Measurements from ENCODE around the gene SCARF1.

Gene SCARF1

DNA sequence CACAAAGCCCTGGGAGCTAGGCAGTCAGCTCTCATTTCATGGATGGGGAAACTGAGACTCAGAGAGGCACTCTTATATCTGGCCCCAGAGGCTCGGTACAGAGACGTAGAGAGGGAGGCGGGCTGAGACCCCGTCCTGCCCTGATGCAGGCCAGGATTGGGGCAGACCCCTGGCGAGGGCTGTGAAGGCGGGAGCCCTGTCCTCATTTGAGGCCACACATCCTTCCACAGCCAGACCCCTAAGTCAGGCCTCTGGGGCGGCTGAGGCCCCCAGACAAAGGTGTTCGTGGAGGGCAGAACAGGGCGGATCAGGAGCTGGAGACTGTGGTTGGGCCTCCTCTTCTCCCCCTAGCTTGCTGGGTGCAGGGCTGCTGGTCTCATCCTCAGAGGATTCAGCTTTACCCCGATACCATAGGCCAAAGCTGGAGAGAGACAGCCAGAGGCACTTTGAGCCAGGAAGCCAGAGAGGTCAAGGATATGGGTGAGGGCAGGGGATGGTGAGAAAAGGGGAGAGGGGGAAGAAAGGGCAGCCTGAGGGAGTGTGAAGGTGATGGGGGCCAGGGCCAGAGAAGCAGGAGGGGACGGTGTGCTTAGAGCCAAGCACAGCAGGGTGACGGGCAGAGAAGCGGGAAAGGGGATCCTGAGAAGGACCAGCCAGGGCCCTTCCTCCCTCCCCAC lies 805 bp upstream of the SCARF1 start:
- TF ChIP-seq, protein P1, sequence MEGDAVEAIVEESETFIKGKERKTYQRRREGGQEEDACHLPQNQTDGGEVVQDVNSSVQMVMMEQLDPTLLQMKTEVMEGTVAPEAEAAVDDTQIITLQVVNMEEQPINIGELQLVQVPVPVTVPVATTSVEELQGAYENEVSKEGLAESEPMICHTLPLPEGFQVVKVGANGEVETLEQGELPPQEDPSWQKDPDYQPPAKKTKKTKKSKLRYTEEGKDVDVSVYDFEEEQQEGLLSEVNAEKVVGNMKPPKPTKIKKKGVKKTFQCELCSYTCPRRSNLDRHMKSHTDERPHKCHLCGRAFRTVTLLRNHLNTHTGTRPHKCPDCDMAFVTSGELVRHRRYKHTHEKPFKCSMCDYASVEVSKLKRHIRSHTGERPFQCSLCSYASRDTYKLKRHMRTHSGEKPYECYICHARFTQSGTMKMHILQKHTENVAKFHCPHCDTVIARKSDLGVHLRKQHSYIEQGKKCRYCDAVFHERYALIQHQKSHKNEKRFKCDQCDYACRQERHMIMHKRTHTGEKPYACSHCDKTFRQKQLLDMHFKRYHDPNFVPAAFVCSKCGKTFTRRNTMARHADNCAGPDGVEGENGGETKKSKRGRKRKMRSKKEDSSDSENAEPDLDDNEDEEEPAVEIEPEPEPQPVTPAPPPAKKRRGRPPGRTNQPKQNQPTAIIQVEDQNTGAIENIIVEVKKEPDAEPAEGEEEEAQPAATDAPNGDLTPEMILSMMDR (IDR thresholded peaks at IDR 0.05; ENCODE audit: insufficient read depth, missing control alignments): no peak
- FAIRE-seq: no peak
- no peak for DNase-seq (ENCODE audit: insufficient read length, low spot score)

DNA sequence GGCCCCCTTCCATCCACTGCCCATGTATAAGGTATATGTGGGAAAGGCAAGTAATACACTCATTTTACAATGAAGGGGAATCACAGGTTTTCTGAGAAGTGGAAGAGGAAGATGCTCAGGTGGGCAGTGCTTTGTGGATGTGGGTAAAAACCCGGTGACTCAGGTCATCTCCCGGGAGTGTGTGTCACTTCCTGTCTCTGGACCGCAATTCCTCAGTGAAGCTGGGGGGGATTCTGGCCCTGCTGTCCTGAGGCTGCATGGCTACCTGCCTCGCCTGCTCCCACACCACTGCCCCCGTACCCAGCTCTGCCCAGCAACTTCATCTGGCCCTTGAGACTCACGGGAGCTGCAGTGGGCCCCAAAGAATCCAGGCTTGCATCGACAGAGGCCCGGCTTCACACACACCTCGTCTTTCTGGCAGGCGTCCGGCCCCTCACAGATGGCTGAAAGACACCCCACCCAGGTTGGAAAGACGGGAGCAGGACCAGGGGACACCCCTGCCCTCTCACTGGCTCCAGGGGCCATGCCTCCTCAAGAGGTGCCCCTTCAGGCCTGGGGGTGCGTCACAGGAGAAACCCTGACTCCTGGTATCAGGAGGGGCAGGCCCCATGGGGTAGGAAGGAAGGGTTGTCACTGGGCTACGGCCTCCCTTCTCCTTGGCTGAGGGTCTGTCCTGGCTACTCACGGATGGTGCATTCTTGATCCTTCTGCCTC lies 882 bp downstream of the SCARF1 start:
- DNase-seq (ENCODE audit: insufficient read length, low spot score) (no peak), FAIRE-seq (no peak)
- TF ChIP-seq, protein P1 (IDR thresholded peaks at IDR 0.05; ENCODE audit: insufficient read depth, missing control alignments): no peak

DNA sequence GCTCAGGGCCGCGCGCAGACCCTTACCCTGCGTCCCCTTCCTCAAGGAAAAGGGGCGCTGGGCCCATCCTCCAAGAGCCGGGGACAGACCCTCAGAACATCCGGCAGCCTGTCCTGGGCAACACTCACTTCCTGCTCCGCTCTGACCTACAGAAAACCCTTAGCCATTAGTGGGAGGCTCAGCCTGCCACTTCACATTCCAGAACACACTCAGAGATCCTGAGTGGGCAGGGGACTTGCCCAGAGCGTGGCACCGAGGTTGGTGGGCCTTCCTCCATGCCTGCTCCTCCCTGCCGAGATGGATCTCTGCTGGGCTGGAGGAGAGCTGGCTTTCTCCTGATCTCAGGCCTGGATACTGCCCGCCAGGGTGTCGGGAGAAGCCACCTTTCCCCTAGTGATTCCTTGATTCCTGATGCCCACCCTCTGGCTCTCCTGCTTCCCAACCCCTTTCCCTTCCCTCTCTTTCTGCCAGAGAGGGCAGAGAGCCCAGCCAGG lies 1.5 kb downstream of the SCARF1 start:
- no peak for FAIRE-seq
- TF ChIP-seq, protein P1 (IDR thresholded peaks at IDR 0.05; ENCODE audit: insufficient read depth, missing control alignments): no peak
- no peak for DNase-seq (ENCODE audit: insufficient read length, low spot score)

GRCh38 chr17:1643293-1643998 lies 2.1 kb downstream of the SCARF1 start:
- FAIRE-seq (no peak), DNase-seq (ENCODE audit: insufficient read length, low spot score) (no peak)
- TF ChIP-seq, protein P1 (IDR thresholded peaks at IDR 0.05; ENCODE audit: insufficient read depth, missing control alignments): no peak

DNA sequence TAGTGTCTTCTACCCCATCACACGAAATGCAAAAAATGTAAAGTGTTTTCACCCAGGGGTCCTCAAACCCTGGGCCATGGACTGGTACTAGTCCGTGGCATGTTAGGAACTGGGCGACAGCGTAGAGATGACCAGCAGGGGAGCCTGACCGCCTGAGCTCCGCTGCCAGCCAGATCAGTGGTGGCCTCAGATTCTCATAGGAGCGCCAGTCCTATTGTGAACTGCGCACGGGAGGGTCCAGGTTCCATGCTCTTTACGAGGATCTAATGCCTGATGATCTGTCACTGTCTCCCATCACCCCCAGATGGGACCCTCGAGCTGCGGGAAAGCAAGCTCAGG lies 4.5 kb downstream of the SCARF1 start:
- TF ChIP-seq, protein P1 (IDR thresholded peaks at IDR 0.05; ENCODE audit: insufficient read depth, missing control alignments): no peak
- no peak for DNase-seq (ENCODE audit: insufficient read length, low spot score)
- FAIRE-seq: no peak

GRCh38 chr17:1640329-1641064 lies 5.0 kb downstream of the SCARF1 start:
- TF ChIP-seq, protein P1 (IDR thresholded peaks at IDR 0.05; ENCODE audit: insufficient read depth, missing control alignments): no peak
- DNase-seq (ENCODE audit: insufficient read length, low spot score) (no peak), FAIRE-seq (no peak)

Measured in D721Med (cell line).